ENCODE measurements around the gene BDP1. TPM values are rescaled to one million over a fixed set of nuclear protein-coding genes. Genes with fewer than 3 reads are reported as not detected.
"Not testable (repeated sequence)": the region's sequence is repeated elsewhere in the genome, so short reads cannot be mapped to it uniquely, and the experiment has no call there.

BDP1 gene
- total RNA-seq, 4 donors from 2014 or later = 30.9 to 69.1 (median 47.5) TPM

DNA sequence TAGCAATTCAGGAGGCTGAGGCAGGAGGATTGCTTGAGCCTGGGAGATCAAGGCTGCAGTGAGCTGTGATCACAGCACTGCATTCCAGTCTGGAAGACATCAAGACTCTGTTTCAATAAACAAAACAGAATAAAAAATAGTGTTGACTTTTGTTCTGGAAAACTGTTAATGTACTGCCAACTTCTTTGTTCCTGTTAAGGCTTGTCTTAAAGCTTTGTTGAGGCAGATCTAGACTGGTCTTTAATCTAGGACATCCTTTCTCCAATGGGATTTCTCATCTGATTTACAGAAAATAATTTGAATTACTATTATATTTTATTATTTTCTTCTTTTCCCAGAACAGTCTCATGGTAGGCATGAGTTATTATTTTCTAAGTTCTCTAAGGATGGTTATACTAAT, 26.0 kb downstream of the BDP1 start:
- no peaks in the 10 kb centered on the region for H3K27me3 ChIP-seq
- H3K9me3 ChIP-seq = no peaks in the 10 kb centered on the region
- no peak overlapping the region for H3K27ac ChIP-seq
- peaks cover 4 to 18% (median 7%) of the 10 kb centered on the region in 4 donors for H3K4me1 ChIP-seq
- no peak for DNase-seq
- H3K4me3 ChIP-seq = no peak overlapping the region
- intact Hi-C loops (cut with DNase I; ENCODE audit: low total_unique reads) (no loop called here), in situ Hi-C loops (cut with MboI; ENCODE audit: low pct_ligation_motif_present in 1 of 4, low pct_unique_long_range_greater_than_20kb in 1 of 4, low sequenced_read_pairs in 3 of 4) (no loop called here)
- TF ChIP-seq, protein P1, sequence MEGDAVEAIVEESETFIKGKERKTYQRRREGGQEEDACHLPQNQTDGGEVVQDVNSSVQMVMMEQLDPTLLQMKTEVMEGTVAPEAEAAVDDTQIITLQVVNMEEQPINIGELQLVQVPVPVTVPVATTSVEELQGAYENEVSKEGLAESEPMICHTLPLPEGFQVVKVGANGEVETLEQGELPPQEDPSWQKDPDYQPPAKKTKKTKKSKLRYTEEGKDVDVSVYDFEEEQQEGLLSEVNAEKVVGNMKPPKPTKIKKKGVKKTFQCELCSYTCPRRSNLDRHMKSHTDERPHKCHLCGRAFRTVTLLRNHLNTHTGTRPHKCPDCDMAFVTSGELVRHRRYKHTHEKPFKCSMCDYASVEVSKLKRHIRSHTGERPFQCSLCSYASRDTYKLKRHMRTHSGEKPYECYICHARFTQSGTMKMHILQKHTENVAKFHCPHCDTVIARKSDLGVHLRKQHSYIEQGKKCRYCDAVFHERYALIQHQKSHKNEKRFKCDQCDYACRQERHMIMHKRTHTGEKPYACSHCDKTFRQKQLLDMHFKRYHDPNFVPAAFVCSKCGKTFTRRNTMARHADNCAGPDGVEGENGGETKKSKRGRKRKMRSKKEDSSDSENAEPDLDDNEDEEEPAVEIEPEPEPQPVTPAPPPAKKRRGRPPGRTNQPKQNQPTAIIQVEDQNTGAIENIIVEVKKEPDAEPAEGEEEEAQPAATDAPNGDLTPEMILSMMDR (IDR thresholded peaks at IDR 0.05) = no peak
- TF ChIP-seq EP300 (IDR thresholded peaks at IDR 0.05; ENCODE audit: low read depth) = no peak
- peaks cover 0 to 53% (median 19%) of the 10 kb centered on the region in 4 donors for H3K36me3 ChIP-seq

DNA sequence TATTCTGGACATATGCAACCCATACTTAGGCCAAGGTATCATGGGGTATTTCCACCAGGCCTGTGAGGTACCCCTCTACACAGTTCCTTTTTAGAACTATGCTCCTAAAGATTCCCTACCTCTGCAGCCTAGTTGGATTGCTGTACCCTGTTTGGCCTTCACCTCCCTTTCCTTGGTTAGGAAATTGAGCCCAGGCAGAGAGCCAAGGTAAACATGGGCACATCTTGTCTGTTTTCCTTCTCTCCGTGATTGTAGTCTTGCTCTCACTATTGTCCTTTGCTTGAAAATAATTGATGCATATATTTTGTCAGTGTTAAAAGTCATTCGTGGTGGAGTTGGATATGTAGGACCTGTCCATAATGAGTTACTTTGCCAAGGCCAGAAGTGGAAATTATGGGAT, 26.7 kb downstream of the BDP1 start:
- H3K36me3 ChIP-seq = peaks cover 0 to 53% (median 22%) of the 10 kb centered on the region in 4 donors
- no peak overlapping the region for H3K27ac ChIP-seq
- no peak overlapping the region for H3K4me3 ChIP-seq
- in situ Hi-C loops (cut with MboI; ENCODE audit: low pct_ligation_motif_present in 1 of 4, low pct_unique_long_range_greater_than_20kb in 1 of 4, low sequenced_read_pairs in 3 of 4) = no loop called here
- H3K27me3 ChIP-seq = no peaks in the 10 kb centered on the region
- H3K4me1 ChIP-seq = peaks cover 4 to 18% (median 7%) of the 10 kb centered on the region in 4 donors
- TF ChIP-seq, protein P1 (IDR thresholded peaks at IDR 0.05) = no peak
- TF ChIP-seq POLR2A (IDR thresholded peaks at IDR 0.05) (no peak), EP300 (IDR thresholded peaks at IDR 0.05; ENCODE audit: low read depth) (no peak), POLR2AphosphoS5 (IDR thresholded peaks at IDR 0.05) (no peak)
- WGBS, 2 donors (ENCODE audit: low coverage in 1 of 2) = 25 to 45% methylated on average over 2 of the region's 2 CpGs
- H3K9me3 ChIP-seq = no peaks in the 10 kb centered on the region
- DNase-seq = peak; percentile 16
- intact Hi-C loops (cut with DNase I; ENCODE audit: low total_unique reads) = no loop called here

DNA sequence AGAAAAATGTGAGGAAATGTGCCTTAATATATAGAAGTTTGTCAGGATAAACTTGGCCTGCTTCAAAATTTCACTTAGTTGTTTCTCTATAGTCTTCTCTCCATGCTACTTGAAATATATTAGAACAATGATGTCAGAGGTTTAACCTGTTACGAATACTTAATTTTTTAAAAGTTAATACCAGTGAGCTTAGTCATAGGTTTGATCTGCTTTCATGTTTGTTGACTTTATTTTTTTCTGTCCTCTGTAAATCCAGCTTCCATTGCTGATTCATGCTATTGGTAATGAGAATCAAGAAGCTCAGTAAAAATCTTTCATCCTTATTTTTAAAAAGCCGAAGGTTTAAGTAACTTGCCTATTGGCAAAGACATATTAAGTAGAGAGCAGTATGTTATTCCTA, 27.9 kb downstream of the BDP1 start:
- Histone ChIP-seq H3K4me3 (no peak overlapping the region), H3K27me3 (no peaks in the 10 kb centered on the region), H3K36me3 (peaks cover 0 to 56% (median 25%) of the 10 kb centered on the region in 4 donors), H3K4me1 (peaks cover 4 to 18% (median 7%) of the 10 kb centered on the region in 4 donors), H3K9me3 (no peaks in the 10 kb centered on the region), H3K27ac (no peak overlapping the region)
- WGBS, 2 donors (ENCODE audit: low coverage in 1 of 2) = 93 to 98% methylated on average over 2 of the region's 2 CpGs
- DNase-seq = no peak
- in situ Hi-C loops (cut with MboI; ENCODE audit: low pct_ligation_motif_present in 1 of 4, low pct_unique_long_range_greater_than_20kb in 1 of 4, low sequenced_read_pairs in 3 of 4) (no loop called here), intact Hi-C loops (cut with DNase I; ENCODE audit: low total_unique reads) (no loop called here)
- TF ChIP-seq, protein P1 (IDR thresholded peaks at IDR 0.05) = no peak
- no peak for TF ChIP-seq EP300 (IDR thresholded peaks at IDR 0.05; ENCODE audit: low read depth)
- no peak for TF ChIP-seq POLR2AphosphoS5 (IDR thresholded peaks at IDR 0.05)
- TF ChIP-seq POLR2A (IDR thresholded peaks at IDR 0.05) = no peak

DNA sequence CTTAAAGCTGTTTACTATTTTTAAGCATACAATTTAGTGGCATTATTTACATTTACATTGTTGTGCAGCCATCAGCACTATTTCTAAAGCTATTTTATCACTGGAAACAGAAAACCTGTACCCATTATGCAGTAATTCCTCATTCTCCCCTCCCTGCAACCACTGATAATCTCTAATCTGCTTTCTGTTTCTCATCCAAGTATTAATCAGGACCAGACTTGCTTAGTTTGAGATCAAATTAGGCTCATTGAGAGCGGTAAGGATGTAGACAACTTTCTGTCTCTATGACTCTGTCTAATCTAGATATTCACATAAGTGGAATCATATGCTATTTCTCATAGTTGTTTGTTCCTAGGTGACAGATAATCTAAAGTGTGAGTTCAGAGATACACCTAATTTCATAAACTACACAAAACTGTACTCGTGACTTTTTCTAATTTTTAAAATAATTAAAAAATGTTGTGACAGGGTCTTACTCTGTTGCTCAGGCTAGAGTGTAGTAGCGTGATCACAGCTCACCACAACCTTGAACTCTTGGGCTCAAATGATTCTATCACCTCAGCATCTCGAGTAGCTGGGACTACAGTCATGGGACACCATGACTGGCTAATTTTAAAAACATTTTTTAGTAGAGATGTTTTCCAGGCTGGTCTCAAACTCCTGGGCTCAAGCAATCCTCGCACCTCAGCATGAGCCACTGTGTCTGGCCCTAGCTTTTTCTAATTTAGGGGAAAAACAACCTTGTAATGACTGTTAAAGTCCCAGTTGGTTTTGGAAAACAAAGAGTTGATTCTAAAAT, 37.6 kb downstream of the BDP1 start:
- H3K9me3 ChIP-seq = no peaks in the 10 kb centered on the region
- no peaks in the 10 kb centered on the region for H3K4me1 ChIP-seq
- H3K27ac ChIP-seq = no peak overlapping the region
- WGBS, 2 donors (ENCODE audit: low coverage in 1 of 2) = 97 to 100% methylated on average over 3 to 5 of the region's 5 CpGs
- no peak for TF ChIP-seq EP300 (IDR thresholded peaks at IDR 0.05; ENCODE audit: low read depth)
- no peak for TF ChIP-seq POLR2AphosphoS5 (IDR thresholded peaks at IDR 0.05)
- TF ChIP-seq, protein P1 (IDR thresholded peaks at IDR 0.05) = no peak
- TF ChIP-seq POLR2A (IDR thresholded peaks at IDR 0.05) = no peak
- intact Hi-C loops (cut with DNase I; ENCODE audit: low total_unique reads) (no loop called here), in situ Hi-C loops (cut with MboI; ENCODE audit: low pct_ligation_motif_present in 1 of 4, low pct_unique_long_range_greater_than_20kb in 1 of 4, low sequenced_read_pairs in 3 of 4) (no loop called here)
- H3K36me3 ChIP-seq = peaks cover 0 to 92% (median 42%) of the 10 kb centered on the region in 4 donors
- DNase-seq = no peak
- no peaks in the 10 kb centered on the region for H3K27me3 ChIP-seq
- no peak overlapping the region for H3K4me3 ChIP-seq

DNA sequence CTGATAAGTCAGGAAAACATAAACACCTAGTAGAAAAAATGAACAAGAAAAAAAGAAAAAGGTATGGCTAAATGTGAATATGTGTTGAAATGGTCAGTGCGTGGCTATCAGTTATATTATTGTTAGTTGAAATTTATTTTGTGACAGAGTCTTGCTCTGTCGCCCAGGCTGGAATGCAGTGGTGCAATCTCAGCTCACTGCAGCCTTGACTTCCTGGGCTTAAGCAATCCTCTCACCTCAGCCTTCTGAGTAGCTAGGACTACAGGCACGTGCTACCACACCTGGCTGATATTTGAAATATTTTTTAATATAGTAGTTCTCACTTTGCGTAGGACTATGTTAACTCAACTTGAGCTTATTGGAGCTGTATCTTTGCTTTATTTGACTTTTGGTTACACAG, 38.8 kb downstream of the BDP1 start:
- WGBS, 2 donors (ENCODE audit: low coverage in 1 of 2) = 84 to 94% methylated on average over 4 of the region's 4 CpGs
- DNase-seq; H3K4me3 ChIP-seq; in situ Hi-C loops (cut with MboI; ENCODE audit: low pct_ligation_motif_present in 1 of 4, low pct_unique_long_range_greater_than_20kb in 1 of 4, low sequenced_read_pairs in 3 of 4); intact Hi-C loops (cut with DNase I; ENCODE audit: low total_unique reads); H3K27me3 ChIP-seq; H3K9me3 ChIP-seq; H3K27ac ChIP-seq; H3K4me1 ChIP-seq: not testable (repeated sequence)
- peaks cover 0 to 90% (median 41%) of the 10 kb centered on the region in 4 donors for H3K36me3 ChIP-seq

DNA sequence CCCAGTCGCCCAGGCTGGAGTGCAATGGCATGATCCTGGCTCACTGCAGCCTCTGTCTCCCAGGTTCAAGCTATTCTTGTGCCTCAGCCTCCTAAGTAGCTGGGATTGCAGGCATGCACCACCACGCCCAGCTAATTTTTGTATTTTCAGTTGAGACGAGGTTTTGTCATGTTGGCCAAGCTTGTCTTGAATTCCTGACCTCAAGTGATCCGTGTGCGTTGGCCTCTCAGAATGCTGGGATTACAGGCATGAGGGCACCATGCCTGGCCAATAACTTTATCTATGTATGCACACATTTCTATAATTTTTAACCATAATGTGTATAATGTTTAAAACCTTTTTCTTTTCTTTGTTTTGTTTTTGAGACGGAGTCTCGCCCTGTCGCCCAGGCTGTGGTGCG, 43.3 kb downstream of the BDP1 start:
- H3K27me3 ChIP-seq; in situ Hi-C loops (cut with MboI; ENCODE audit: low pct_ligation_motif_present in 1 of 4, low pct_unique_long_range_greater_than_20kb in 1 of 4, low sequenced_read_pairs in 3 of 4); H3K9me3 ChIP-seq; H3K27ac ChIP-seq; intact Hi-C loops (cut with DNase I; ENCODE audit: low total_unique reads); H3K4me1 ChIP-seq; H3K4me3 ChIP-seq; DNase-seq: not testable (repeated sequence)
- 90 to 96% methylated on average over 9 of the region's 9 CpGs for WGBS, 2 donors (ENCODE audit: low coverage in 1 of 2)
- H3K36me3 ChIP-seq = peaks cover 0 to 87% (median 43%) of the 10 kb centered on the region in 4 donors
